ENCODE data around the gene UBE3A.

Gene UBE3A

GRCh38 chr15:25331404-25331803, 107.4 kb downstream of the UBE3A start:
- no peak for DNase-seq (ENCODE audit: low read depth)

- DNase-seq (ENCODE audit: low read depth): no peak
Observed at GRCh38 chr15:25329696-25330095, 109.1 kb downstream of the UBE3A start.

GRCh38 chr15:25327686-25328085, 111.1 kb downstream of the UBE3A start:
- DNase-seq (ENCODE audit: low read depth): no peak

DNA sequence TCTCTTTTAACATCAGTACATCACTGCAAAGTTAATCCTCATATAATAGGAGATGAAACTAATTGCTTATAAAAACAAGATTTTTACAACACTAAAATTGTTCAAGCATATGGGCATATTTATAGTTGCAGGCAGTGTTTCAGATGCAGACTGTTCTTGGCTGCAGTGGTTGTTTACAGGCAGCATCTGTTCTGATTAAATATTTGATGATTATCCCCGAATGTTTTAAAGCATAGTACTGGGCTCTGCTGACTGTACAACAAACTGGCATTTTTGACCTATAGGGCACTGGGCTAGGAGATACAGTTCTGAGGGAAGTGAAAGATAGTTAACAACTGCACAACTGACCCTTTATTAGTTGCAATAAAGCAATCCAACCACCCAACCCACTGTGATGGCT, 113.6 kb downstream of the UBE3A start:
- no peak for DNase-seq (ENCODE audit: low read depth)

GRCh38 chr15:25323420-25323819, 115.4 kb downstream of the UBE3A start:
- DNase-seq (ENCODE audit: low read depth): no peak

- no peak for DNase-seq (ENCODE audit: low read depth)
Observed at GRCh38 chr15:25287823-25288222, 151.0 kb downstream of the UBE3A start.

All from non-pigmented ciliary epithelial cell (primary cell).